GM12865 (cell line): Measurements from ENCODE around the gene PKNOX2.

Source experiments
- DNase-seq: peaks from one replicate; pipeline ENCODE4 v3.0.0; 2010; ENCODE audit warnings: low read depth
- H3K4me3 ChIP-seq: 2 replicates; pipeline ENCODE4 v1.5.1; 2011; ENCODE audit warnings: mild to moderate bottlenecking, low read depth, low read length, control low read depth
- CTCF ChIP-seq: IDR thresholded peaks from 2 replicates; pipeline ENCODE4 v1.5.1; 2011; ENCODE audit warnings: low read length, control low read depth, low read depth, inconsistent platforms; ENCODE audit not compliant: insufficient read depth; ENCODE audit errors: missing control alignments

The PKNOX2 gene

DNA sequence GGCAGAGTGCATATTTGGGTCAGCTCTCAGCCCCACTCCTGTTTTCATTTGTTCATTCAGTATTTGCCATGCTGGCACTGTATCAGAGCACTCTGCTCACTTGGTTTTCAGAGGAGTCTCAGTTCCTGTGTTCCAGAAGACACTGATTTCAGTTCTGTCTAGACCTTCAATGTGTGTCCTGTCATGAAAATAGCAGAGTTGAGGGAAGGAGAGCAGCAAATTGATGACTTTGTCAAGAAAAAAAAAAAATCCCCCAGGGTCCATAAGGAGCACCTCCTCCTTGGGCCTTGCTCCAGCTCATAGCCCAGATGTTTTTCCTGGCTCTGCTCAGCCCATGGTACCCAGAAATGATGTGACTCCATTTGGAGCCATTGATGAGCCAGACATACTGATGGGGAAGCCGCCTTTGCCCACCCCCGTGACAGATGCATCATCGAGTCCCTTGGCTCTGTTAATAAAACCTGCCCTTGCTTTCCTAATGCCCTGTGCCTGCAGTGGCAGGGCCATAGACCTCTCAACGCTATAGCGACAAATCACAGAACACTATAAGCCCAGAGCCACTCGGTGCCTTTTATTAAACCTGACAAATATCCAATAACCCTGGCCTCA is 107.0 kb downstream of the PKNOX2 start:
- TF ChIP-seq CTCF, result no peak
- no peak overlapping the region for H3K4me3 ChIP-seq
- DNase-seq, result no peak

DNA sequence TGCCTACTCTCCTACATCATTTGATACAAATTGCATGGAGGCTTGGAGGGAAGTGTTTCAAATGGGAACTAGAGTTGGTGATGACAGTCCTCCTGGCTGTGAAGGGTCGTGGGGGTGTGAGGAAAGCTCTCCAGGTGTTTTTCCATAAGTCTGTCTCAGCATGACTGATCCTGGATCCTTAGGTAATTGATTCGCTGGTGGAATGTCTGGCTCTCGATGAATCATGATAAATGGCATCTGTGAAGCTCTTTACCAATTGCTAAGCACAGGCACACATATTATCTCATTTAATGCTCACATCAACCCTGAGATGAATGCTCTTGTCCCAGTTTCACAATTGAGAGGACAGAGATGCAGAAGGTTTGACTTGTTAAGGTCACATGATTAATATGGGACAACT is 107.5 kb downstream of the PKNOX2 start:
- H3K4me3 ChIP-seq, result no peak overlapping the region
- DNase-seq, result no peak
- TF ChIP-seq CTCF, result no peak

- DNase-seq, result no peak
- no peak overlapping the region for H3K4me3 ChIP-seq
- TF ChIP-seq CTCF, result no peak
These were observed 108.3 kb downstream of the PKNOX2 start for GRCh38 chr11:125272821-125273220.

DNA sequence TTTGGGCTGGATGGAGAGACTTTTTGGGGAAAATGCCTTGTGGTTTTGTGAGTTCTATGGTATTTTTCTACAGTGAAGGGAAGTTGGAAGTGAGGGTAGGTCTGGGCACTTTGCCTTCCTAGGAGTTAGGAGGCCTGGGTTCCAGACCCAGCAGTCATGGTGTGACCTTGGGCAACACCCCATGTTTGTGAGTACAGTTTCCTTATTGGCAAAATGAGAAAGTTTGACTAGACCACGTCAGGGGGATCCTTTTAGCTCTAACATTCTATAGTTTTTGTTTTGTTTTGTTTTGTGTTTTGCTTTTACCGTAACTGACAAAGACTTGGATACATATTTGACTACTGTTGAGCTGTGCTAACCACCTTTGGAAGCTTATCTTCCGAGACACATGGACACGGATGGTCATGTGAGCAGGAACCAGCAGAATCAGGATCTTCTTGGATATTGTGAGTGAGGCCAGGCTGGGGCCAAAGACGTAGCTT is 109.0 kb downstream of the PKNOX2 start:
- DNase-seq, result no peak
- TF ChIP-seq CTCF, result no peak
- no peak overlapping the region for H3K4me3 ChIP-seq

DNA sequence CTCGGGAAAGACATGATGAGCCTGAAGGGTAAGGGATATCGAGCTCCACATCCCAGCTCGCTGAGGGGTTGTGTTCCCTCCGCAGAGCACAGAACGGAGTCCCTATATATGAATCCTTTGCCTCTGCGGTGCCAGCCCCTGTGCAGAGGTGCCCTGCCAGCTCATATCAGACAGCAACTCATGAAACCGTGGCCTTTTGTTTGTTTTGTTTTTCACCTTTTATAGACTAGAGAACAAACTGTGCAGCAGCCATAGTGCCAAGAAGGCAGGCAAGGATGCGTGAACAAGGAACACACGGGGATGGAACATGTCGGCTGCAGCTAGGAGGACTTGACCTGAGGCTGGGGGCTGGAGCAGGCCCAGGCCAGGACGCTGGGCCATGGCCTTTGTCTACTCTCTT is 109.8 kb downstream of the PKNOX2 start:
- H3K4me3 ChIP-seq, result no peak overlapping the region
- TF ChIP-seq CTCF, result no peak
- DNase-seq, result no peak

- DNase-seq, result no peak
- TF ChIP-seq CTCF, result no peak
- no peak overlapping the region for H3K4me3 ChIP-seq
These were observed 110.2 kb downstream of the PKNOX2 start for GRCh38 chr11:125274774-125275173.

DNA sequence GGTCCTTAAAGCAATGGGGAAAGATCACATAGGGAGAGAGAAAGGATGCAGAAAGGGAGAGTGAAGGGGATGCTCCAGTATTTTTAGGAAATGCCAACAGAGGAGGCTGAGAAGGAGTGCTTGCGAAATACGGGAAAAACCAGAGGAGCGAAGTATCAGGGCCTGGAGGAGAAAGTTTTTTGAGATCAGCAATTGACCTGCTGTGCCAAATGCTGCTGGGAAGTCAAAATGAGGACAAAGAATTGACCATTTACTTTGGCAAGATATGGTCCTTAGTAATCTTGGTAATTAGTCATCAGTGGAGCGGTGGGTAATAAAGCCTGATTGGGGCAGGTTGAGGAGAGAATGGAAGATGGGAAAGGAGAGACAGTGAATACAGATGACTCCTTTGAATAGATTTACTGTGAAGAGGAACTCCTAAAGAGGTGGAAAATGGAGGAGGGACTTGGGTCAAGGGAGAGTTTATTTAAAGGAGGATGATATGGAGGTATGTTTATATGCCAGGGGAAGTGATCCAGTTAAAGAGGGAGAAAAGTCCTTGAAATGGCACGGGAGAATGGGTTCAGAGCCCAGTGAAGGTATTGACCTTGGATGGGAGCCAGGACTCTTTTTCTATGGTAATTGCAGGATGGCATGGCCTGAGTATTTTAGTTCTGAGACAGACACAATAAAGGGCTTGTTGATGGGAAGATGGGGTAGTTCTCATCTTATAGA is 111.5 kb downstream of the PKNOX2 start:
- no peak for DNase-seq
- no peak for TF ChIP-seq CTCF
- H3K4me3 ChIP-seq, result no peak overlapping the region
